H9 (cell line): ENCODE results near the gene ENTREP3. TPM values are rescaled to one million over a fixed set of nuclear protein-coding genes. Genes with fewer than 3 reads are reported as not detected.

Experiments used
- DNase-seq: peaks from one replicate; pipeline ENCODE4 v3.0.0-alpha.2; 2017
- H2AFZ ChIP-seq: one replicate; pipeline ENCODE4 v1.6.1; 2013; ENCODE audit warnings: mild to moderate bottlenecking, low read length, control low read depth, moderate library complexity
- H2AK5ac ChIP-seq: 2 replicates; pipeline ENCODE4 v1.6.1; 2013; ENCODE audit warnings: low read length, control low read depth, mixed read lengths; ENCODE audit not compliant: insufficient read length
- H2BK120ac ChIP-seq: one replicate; pipeline ENCODE4 v1.6.1; 2013; ENCODE audit warnings: low read depth, mild to moderate bottlenecking, low read length, control low read depth, inconsistent platforms; ENCODE audit not compliant: poor library complexity, severe bottlenecking
- H2BK12ac ChIP-seq: 2 replicates; pipeline ENCODE4 v1.6.1; 2013; ENCODE audit warnings: low read length, control low read depth, mixed read lengths, low read depth; ENCODE audit not compliant: insufficient read length
- H2BK15ac ChIP-seq: 2 replicates; pipeline ENCODE4 v1.6.1; 2013; ENCODE audit warnings: low read depth, low read length, control low read depth
- H2BK20ac ChIP-seq: one replicate; pipeline ENCODE4 v1.6.1; 2013; ENCODE audit warnings: low read depth, mild to moderate bottlenecking, low read length, control low read depth, inconsistent platforms; ENCODE audit not compliant: poor library complexity, severe bottlenecking
- H2BK5ac ChIP-seq: 2 replicates; pipeline ENCODE4 v1.6.1; 2013; ENCODE audit warnings: low read length, control low read depth, mixed read lengths; ENCODE audit not compliant: insufficient read length
- H3K14ac ChIP-seq: 2 replicates; pipeline ENCODE4 v1.6.1; 2013; ENCODE audit warnings: low read length, control low read depth; ENCODE audit not compliant: insufficient read depth
- H3K18ac ChIP-seq: 2 replicates; pipeline ENCODE4 v1.6.1; 2013; ENCODE audit warnings: low read depth, mild to moderate bottlenecking, mixed read lengths, low read length, control low read depth; ENCODE audit not compliant: insufficient read length
- H3K23ac ChIP-seq: 2 replicates; pipeline ENCODE4 v1.6.1; 2013; ENCODE audit warnings: low read length, control low read depth, mixed read lengths, low read depth; ENCODE audit not compliant: insufficient read length
- H3K23me2 ChIP-seq: 2 replicates; pipeline ENCODE4 v1.6.1; 2013; ENCODE audit warnings: low read depth, mild to moderate bottlenecking, mixed read lengths, low read length, control low read depth; ENCODE audit not compliant: insufficient read length, poor library complexity, severe bottlenecking
- H3K27ac ChIP-seq: 2 replicates; pipeline ENCODE4 v1.5.1; 2013; ENCODE audit warnings: low read length, control low read depth, mixed read lengths, low read depth; ENCODE audit not compliant: insufficient read length
- H3K27me3 ChIP-seq: 2 replicates; pipeline ENCODE4 v1.6.1; 2013; ENCODE audit warnings: low read length, control low read depth, inconsistent platforms; ENCODE audit not compliant: insufficient read depth
- H3K4ac ChIP-seq: 2 replicates; pipeline ENCODE4 v1.6.1; 2013; ENCODE audit warnings: low read depth, mild to moderate bottlenecking, control low read depth, inconsistent platforms, low read length, moderate library complexity
- H3K4me1 ChIP-seq: 2 replicates; pipeline ENCODE4 v1.6.1; 2013; ENCODE audit warnings: low read length, control low read depth, inconsistent platforms; ENCODE audit not compliant: insufficient read depth
- H3K4me2 ChIP-seq: 2 replicates; pipeline ENCODE4 v1.6.1; 2013; ENCODE audit warnings: low read length, control low read depth, mixed read lengths; ENCODE audit not compliant: insufficient read length, insufficient read depth
- H3K56ac ChIP-seq: 2 replicates; pipeline ENCODE4 v1.6.1; 2013; ENCODE audit warnings: low read depth, mild to moderate bottlenecking, mixed read lengths, low read length, control low read depth; ENCODE audit not compliant: insufficient read length
- H3K79me1 ChIP-seq: 2 replicates; pipeline ENCODE4 v1.6.1; 2013; ENCODE audit warnings: low read depth, mild to moderate bottlenecking, moderate library complexity, low read length, control low read depth, inconsistent platforms; ENCODE audit not compliant: insufficient read depth, poor library complexity, severe bottlenecking
- H3K79me2 ChIP-seq: 2 replicates; pipeline ENCODE4 v1.6.1; 2013; ENCODE audit warnings: low read length, control low read depth, inconsistent platforms; ENCODE audit not compliant: insufficient read depth
- H3K9ac ChIP-seq: 2 replicates; pipeline ENCODE4 v1.6.1; 2013; ENCODE audit warnings: low read length, control low read depth, mixed read lengths; ENCODE audit not compliant: insufficient read length; ENCODE audit errors: extremely low read depth
- H3K9me3 ChIP-seq: one replicate; pipeline ENCODE4 v1.6.1; 2013; ENCODE audit warnings: low read depth, low read length, inconsistent platforms; ENCODE audit not compliant: control insufficient read depth
- H3T11ph ChIP-seq: one replicate; pipeline ENCODE4 v1.6.1; 2013; ENCODE audit warnings: mild to moderate bottlenecking, low read length, control low read depth, inconsistent platforms
- H4K20me1 ChIP-seq: one replicate; pipeline ENCODE4 v1.6.1; 2013; ENCODE audit not compliant: control insufficient read depth, insufficient read length, insufficient read depth
- H4K5ac ChIP-seq: 2 replicates; pipeline ENCODE4 v1.6.1; 2013; ENCODE audit warnings: low read depth, mild to moderate bottlenecking, mixed read lengths, low read length, control low read depth; ENCODE audit not compliant: insufficient read length
- H4K8ac ChIP-seq: replicated peaks from 2 replicates; pipeline ENCODE4 v1.6.1; 2013; ENCODE audit warnings: low read length, control low read depth, mixed read lengths, low read depth; ENCODE audit not compliant: insufficient read length
- H4K91ac ChIP-seq: 2 replicates; pipeline ENCODE4 v1.6.1; 2013; ENCODE audit warnings: low read depth, mild to moderate bottlenecking, moderate library complexity, mixed read lengths, low read length, control low read depth; ENCODE audit not compliant: insufficient read length
- H3K27ac Mint-ChIP-seq, 3 experiments: 2 replicates in 2 of 3; 3 replicates in 1 of 3; pipeline ENCODE4 v1.8.0; 2020 to 2021; ENCODE audit warnings: mixed read lengths in 3 of 3, mild to moderate bottlenecking in 1 of 3, moderate library complexity in 1 of 3
- H3K27me3 Mint-ChIP-seq: 2 replicates; pipeline ENCODE4 v1.8.0; 2021; ENCODE audit warnings: low read depth, mild to moderate bottlenecking, moderate library complexity, mixed read lengths
- H3K36me3 Mint-ChIP-seq, 3 experiments: 2 replicates in 2 of 3; 3 replicates in 1 of 3; pipeline ENCODE4 v1.8.0; 2020 to 2021; ENCODE audit warnings: low read depth in 3 of 3, mixed read lengths in 3 of 3; ENCODE audit not compliant: insufficient read depth in 1 of 3
- H3K4me1 Mint-ChIP-seq, 2 experiments: 2 replicates each; pipeline ENCODE4 v1.8.0; 2020; ENCODE audit warnings: mixed read lengths in 2 of 2
- H3K4me3 Mint-ChIP-seq, 2 experiments: 2 replicates in 1 of 2; 3 replicates in 1 of 2; pipeline ENCODE4 v1.8.0; 2020 to 2021; ENCODE audit warnings: mild to moderate bottlenecking in 2 of 2, mixed read lengths in 2 of 2, moderate library complexity in 1 of 2
- H3K9me3 Mint-ChIP-seq, 2 experiments: 2 replicates in 1 of 2; 3 replicates in 1 of 2; pipeline ENCODE4 v1.8.0; 2020; ENCODE audit warnings: mild to moderate bottlenecking in 2 of 2, mixed read lengths in 2 of 2, moderate library complexity in 1 of 2
- CTCF ChIP-seq: fragments of 200-600 bp; sonication (generic); conservative IDR thresholded peaks from 3 replicates; pipeline ENCODE4 v1.8.0; 2021; ENCODE audit warnings: antibody characterized with exemption, mild to moderate bottlenecking
- WGBS: extraction: QIAGEN DNeasy Blood & Tissue Kit; methylation state at CpG from one replicate; pipeline ENCODE4 v1.1.7; 2013; ENCODE audit warnings: missing lambda C conversion rate, low lambda C conversion rate, mixed read lengths; ENCODE audit not compliant: insufficient read length; ENCODE audit errors: extremely low coverage; 5-methylcytosine and 5-hydroxymethylcytosine counted together
- total RNA-seq: library from RNA; stranded (reverse); gene quantifications from 2 replicates; pipeline ENCODE4 v1.2.1, GENCODE V29; 2021

The ENTREP3 gene
- total RNA-seq, 1 experiment from 2014 or later: 41.0 TPM

GRCh38 chr1:155300024-155300423, 44.7 kb upstream of the ENTREP3 start:
- TF ChIP-seq CTCF: no peak
- no peaks in the 10 kb centered on the region for H3K27me3 ChIP-seq
- H3T11ph ChIP-seq: no peak overlapping the region
- H4K8ac ChIP-seq: no peak overlapping the region
- no peak overlapping the region for H4K91ac ChIP-seq
- no peak overlapping the region for H2BK20ac ChIP-seq
- no peak overlapping the region for H3K14ac ChIP-seq
- H3K79me2 ChIP-seq: no peaks in the 10 kb centered on the region
- no peak overlapping the region for H3K4me2 ChIP-seq
- no peak overlapping the region for H2AFZ ChIP-seq
- peaks cover 16 to 27% of the 10 kb centered on the region in 2 experiments for H3K4me1 Mint-ChIP-seq
- H4K20me1 ChIP-seq: no peaks in the 10 kb centered on the region
- no peak overlapping the region for H2BK120ac ChIP-seq
- peaks cover 8% of the 10 kb centered on the region for H3K23me2 ChIP-seq
- H3K27me3 Mint-ChIP-seq: peaks cover 4% of the 10 kb centered on the region
- H4K5ac ChIP-seq: no peak overlapping the region
- no peaks in the 10 kb centered on the region; a peak in 1 of 5 replicates for H3K9me3 Mint-ChIP-seq
- no peaks in the 10 kb centered on the region for H3K9me3 ChIP-seq
- no peak overlapping the region for H3K4ac ChIP-seq
- no peak overlapping the region for H2BK5ac ChIP-seq
- no peak overlapping the region for H2BK15ac ChIP-seq
- H3K27ac ChIP-seq: no peak overlapping the region
- H2BK12ac ChIP-seq: no peak overlapping the region
- H3K9ac ChIP-seq: no peak overlapping the region
- no peak overlapping the region for H3K56ac ChIP-seq
- no peaks in the 10 kb centered on the region for H3K79me1 ChIP-seq
- H3K18ac ChIP-seq: no peak overlapping the region
- H3K27ac Mint-ChIP-seq: no peak overlapping the region
- no peaks in the 10 kb centered on the region; the same call in 1 of the 2 replicates for H3K4me1 ChIP-seq
- no CpG with 5 or more reads among the region's 8 CpGs for WGBS
- no peak overlapping the region for H3K4me3 Mint-ChIP-seq
- H2AK5ac ChIP-seq: no peak overlapping the region
- H3K36me3 Mint-ChIP-seq: no peaks in the 10 kb centered on the region
- no peak overlapping the region for H3K23ac ChIP-seq
- no peak for DNase-seq
